SH-SY5Y (cell line): ENCODE data around the gene XYLT1.

Experiments
- GATA2 ChIP-seq: IDR thresholded peaks from 2 replicates; pipeline ENCODE4 v1.6.1; 2011; ENCODE audit warnings: mild to moderate bottlenecking, low read depth, low read length
- GATA3 ChIP-seq: IDR thresholded peaks from 2 replicates; pipeline ENCODE4 v1.6.1; 2011; ENCODE audit warnings: low read depth, mild to moderate bottlenecking, low read length, moderate library complexity

GRCh38 chr16:17152311-17152710 is 318.4 kb downstream of the XYLT1 start:
- TF ChIP-seq GATA2 (no peak), GATA3 (no peak)
